HCT116 (cell line): ENCODE measurements around the gene ASIP. TPM values are rescaled to one million over a fixed set of nuclear protein-coding genes. Genes with fewer than 3 reads are reported as not detected.

Experiments used
- ATAC-seq: fragments of 200-7000 bp; cut with Tn5 transposase; 2 replicates; pipeline ENCODE4 v1.9.1; 2020; ENCODE audit warnings: mild to moderate bottlenecking, moderate library complexity
- BruUV-seq: library from RNA; stranded (reverse); fragments of 400-500 nt; replicated peaks from 2 replicates; lab custom pipeline; 2021; lab: Mats Ljungman, UMichigan
- CTCF ChIA-PET: fragments of 300-600 bp; sonication (Branson Sonifier 250); formaldehyde crosslinking; loops from one replicate; lab custom pipeline; 2021; ENCODE audit warnings: antibody characterized with exemption; lab: Charles Lee
- POLR2A ChIA-PET: fragments of 300-600, 350-600 bp; sonication (Branson Sonifier 250); formaldehyde crosslinking; loops from one replicate; lab custom pipeline; 2021; ENCODE audit warnings: antibody characterized with exemption; lab: Charles Lee
- RAD21 ChIA-PET, 2 experiments: fragments of 300-600 bp; sonication (Branson Sonifier 250); formaldehyde crosslinking; loops; one replicate each; lab custom pipeline; 2023; ENCODE audit warnings: low total read pairs in 2 of 2; ENCODE audit not compliant: uncharacterized antibody in 2 of 2, unreplicated experiment in 2 of 2, low non-redundant PET in 1 of 2; lab: Charles Lee
- DNase-seq: peaks from one replicate; pipeline ENCODE4 v3.0.0-alpha.2; 2010; ENCODE audit warnings: low read depth, low spot score
- H2AFZ ChIP-seq: fragments of 200-600 bp; shearing (Covaris generic), sonication (generic); 2 replicates; pipeline ENCODE4 v1.6.1; 2017; ENCODE audit warnings: low read depth, mixed run types, mixed read lengths, antibody characterized with exemption, low read length; ENCODE audit not compliant: poor library complexity, severe bottlenecking
- H3K27ac ChIP-seq: 2 replicates; pipeline ENCODE4 v1.5.1; 2012; ENCODE audit warnings: low read depth, low read length
- H3K27me3 ChIP-seq: fragments of 200-600 bp; sonication (generic); 2 replicates; pipeline ENCODE4 v1.6.1; 2016; ENCODE audit warnings: mixed run types, low read length, mixed read lengths; ENCODE audit not compliant: insufficient read depth
- H3K36me3 ChIP-seq, 2 experiments: fragments of 200-500 bp in 1 of 2; fragments of 200-600 bp in 1 of 2; sonication (Bioruptor generic) in 1 of 2; sonication (generic) in 1 of 2; 2 replicates each; pipeline versions ENCODE4 v1.5.1 to v1.6.1; 2014 to 2016; ENCODE audit warnings: low read length in 2 of 2, inconsistent platforms in 1 of 2, mixed read lengths in 1 of 2, mixed run types in 1 of 2; ENCODE audit not compliant: insufficient read depth in 2 of 2, control insufficient read depth in 1 of 2
- H3K4me1 ChIP-seq, 2 experiments: fragments of 200-600 bp in 1 of 2; sonication (generic) in 1 of 2; 2 replicates each; pipeline versions ENCODE4 v1.5.1 to v1.6.1; 2012 to 2017; ENCODE audit warnings: low read length in 2 of 2, inconsistent platforms in 1 of 2, mild to moderate bottlenecking in 1 of 2, mixed read lengths in 1 of 2, mixed run types in 1 of 2, moderate library complexity in 1 of 2; ENCODE audit not compliant: insufficient read depth in 2 of 2, control insufficient read depth in 1 of 2
- H3K4me2 ChIP-seq: fragments of 200-600 bp; sonication (generic); 2 replicates; pipeline ENCODE4 v1.6.1; 2017; ENCODE audit warnings: mixed run types, low read length, mixed read lengths
- H3K4me3 ChIP-seq, 2 experiments: fragments of 200-600 bp in 1 of 2; sonication (generic) in 1 of 2; replicated peaks in 1 of 2; 2 replicates each; pipeline ENCODE4 v1.5.1; 2011 to 2016; ENCODE audit warnings: low read length in 2 of 2, control low read depth in 1 of 2, low read depth in 1 of 2, mild to moderate bottlenecking in 1 of 2, mixed read lengths in 1 of 2, mixed run types in 1 of 2
- H3K79me2 ChIP-seq: fragments of 200-600 bp; sonication (generic); 2 replicates; pipeline ENCODE4 v1.6.1; 2017; ENCODE audit warnings: mild to moderate bottlenecking, mixed run types, low read length, moderate library complexity, mixed read lengths; ENCODE audit not compliant: insufficient read depth
- H3K9ac ChIP-seq: fragments of 200-600 bp; sonication (generic); 2 replicates; pipeline ENCODE4 v1.6.1; 2016; ENCODE audit warnings: low read length, mixed read lengths
- H3K9me2 ChIP-seq: fragments of 200-600 bp; sonication (generic), shearing (Covaris generic); 2 replicates; pipeline ENCODE4 v1.6.1; 2017; ENCODE audit warnings: mixed run types, mild to moderate bottlenecking, moderate library complexity; ENCODE audit not compliant: insufficient read depth
- H3K9me3 ChIP-seq, 2 experiments: fragments of 200-500 bp in 1 of 2; fragments of 200-600 bp in 1 of 2; sonication (Bioruptor generic) in 1 of 2; sonication (generic) in 1 of 2; 2 replicates each; pipeline ENCODE4 v1.6.1; 2014 to 2017; ENCODE audit warnings: low read length in 2 of 2, mixed read lengths in 2 of 2, inconsistent platforms in 1 of 2, low read depth in 1 of 2, mild to moderate bottlenecking in 1 of 2, mixed run types in 1 of 2, moderate library complexity in 1 of 2; ENCODE audit not compliant: control insufficient read depth in 1 of 2, insufficient read depth in 1 of 2
- H4K20me1 ChIP-seq: fragments of 200-600 bp; sonication (generic), shearing (Covaris generic); 2 replicates; pipeline ENCODE4 v1.6.1; 2017; ENCODE audit warnings: mixed run types, mild to moderate bottlenecking, moderate library complexity; ENCODE audit not compliant: insufficient read depth
- ATF3 ChIP-seq: IDR thresholded peaks from 2 replicates; pipeline ENCODE4 v1.6.1; 2012
- CBX3 ChIP-seq: IDR thresholded peaks from 2 replicates; pipeline ENCODE4 v1.6.1; 2012; ENCODE audit warnings: low read depth
- CEBPB ChIP-seq: IDR thresholded peaks from 2 replicates; pipeline ENCODE4 v1.6.1; 2012; ENCODE audit warnings: low read depth
- ELF1 ChIP-seq: IDR thresholded peaks from 2 replicates; pipeline ENCODE4 v1.6.1; 2012; ENCODE audit warnings: low read depth, borderline replicate concordance
- EZH2 ChIP-seq: fragments of 200-600 bp; sonication (generic); IDR thresholded peaks from 2 replicates; pipeline ENCODE4 v1.6.1; 2017; ENCODE audit warnings: antibody characterized with exemption, mixed run types
- FOSL1 ChIP-seq: IDR thresholded peaks from 2 replicates; pipeline ENCODE4 v1.6.1; 2012; ENCODE audit warnings: low read depth
- JUND ChIP-seq: IDR thresholded peaks from 2 replicates; pipeline ENCODE4 v1.6.1; 2012
- POLR2AphosphoS5 ChIP-seq: IDR thresholded peaks from 2 replicates; pipeline ENCODE4 v1.6.1; 2011; ENCODE audit warnings: mild to moderate bottlenecking, low read depth, low read length, moderate library complexity
- RAD21 ChIP-seq: IDR thresholded peaks from 2 replicates; pipeline ENCODE4 v1.6.1; 2012; ENCODE audit warnings: low read depth, mild to moderate bottlenecking
- SIN3A ChIP-seq: IDR thresholded peaks from 2 replicates; pipeline ENCODE4 v1.6.1; 2012; ENCODE audit warnings: low read depth
- SP1 ChIP-seq: IDR thresholded peaks from 2 replicates; pipeline ENCODE4 v1.6.1; 2012; ENCODE audit warnings: low read depth
- TCF7L2 ChIP-seq: IDR thresholded peaks from 2 replicates; pipeline ENCODE4 v1.7.0; 2011; ENCODE audit warnings: borderline replicate concordance, inconsistent platforms; ENCODE audit not compliant: insufficient read depth, insufficient read length; ENCODE audit errors: extremely low read depth
- YY1 ChIP-seq: IDR thresholded peaks from 2 replicates; pipeline ENCODE4 v1.6.1; 2011; ENCODE audit warnings: low read length, low read depth, moderate library complexity, mild to moderate bottlenecking; ENCODE audit not compliant: insufficient replicate concordance; ENCODE audit errors: extremely low read depth
- ZFX ChIP-seq: fragments of 450-650 bp; IDR thresholded peaks from 2 replicates; pipeline ENCODE4 v1.6.1; 2017
- ZNF274 ChIP-seq: fragments of 200-500 bp; sonication (Bioruptor generic); IDR thresholded peaks from 2 replicates; pipeline ENCODE4 v1.6.1; 2014; ENCODE audit warnings: mild to moderate bottlenecking, low read depth, low read length, inconsistent platforms
- intact Hi-C: fragments of 100-400 bp; cut with micrococcal nuclease; formaldehyde crosslinking; loops from 2 replicates; pipeline ENCODE4 v1.10.0; 2022
- total RNA-seq: library from RNA; stranded (reverse); gene quantifications from one replicate; pipeline ENCODE4 v1.2.1, GENCODE V29; 2021; ENCODE audit not compliant: unreplicated experiment
- TF ChIP-seq, protein P1 (sequence below), 3 experiments: fragments of 200-600 bp in 1 of 3; sonication (generic) in 1 of 3; IDR thresholded peaks in 2 of 3; conservative IDR thresholded peaks in 1 of 3; 2 replicates each; pipeline ENCODE4 v1.5.1; 2012 to 2017; ENCODE audit warnings: low read depth in 2 of 3, low read length in 2 of 3, antibody characterized with exemption in 1 of 3, borderline replicate concordance in 1 of 3, control low read depth in 1 of 3, mild to moderate bottlenecking in 1 of 3, mixed read lengths in 1 of 3, mixed run types in 1 of 3, moderate library complexity in 1 of 3; ENCODE audit not compliant: insufficient read depth in 1 of 3
- TF ChIP-seq, protein P2 (sequence below): IDR thresholded peaks from 2 replicates; pipeline ENCODE4 v1.6.1; 2012; ENCODE audit warnings: low read depth

ASIP gene
- total RNA-seq, 1 experiment from 2014 or later, result not detected

DNA sequence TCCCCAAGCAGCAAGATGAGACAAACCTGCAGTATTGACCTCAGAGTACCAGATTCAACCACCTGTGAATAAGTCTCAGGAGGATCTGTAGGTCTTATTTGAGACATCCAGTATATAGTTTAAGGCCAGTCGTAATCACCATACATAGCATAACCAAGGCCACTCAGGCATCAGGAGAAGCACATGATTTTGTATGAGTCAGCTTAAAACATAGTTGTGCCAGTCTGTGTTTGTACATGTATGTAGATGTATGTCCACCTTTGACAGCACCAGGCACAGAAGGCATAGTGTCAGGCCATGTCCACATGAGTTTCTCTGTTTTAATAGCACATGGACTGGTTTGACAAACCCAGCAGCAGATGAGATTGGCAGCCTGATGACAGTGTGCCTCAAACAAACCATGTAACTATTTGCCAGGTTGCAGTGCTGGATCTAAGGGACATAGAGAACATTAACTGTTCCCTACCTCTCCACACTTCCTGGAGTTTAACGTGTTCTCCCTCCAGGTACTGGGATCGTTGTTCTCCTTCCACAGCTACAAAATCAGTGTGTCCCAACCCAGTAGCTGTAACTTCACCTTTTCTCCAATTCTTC is 8.6 kb upstream of the ASIP start (continued):
- TF ChIP-seq, protein P1, sequence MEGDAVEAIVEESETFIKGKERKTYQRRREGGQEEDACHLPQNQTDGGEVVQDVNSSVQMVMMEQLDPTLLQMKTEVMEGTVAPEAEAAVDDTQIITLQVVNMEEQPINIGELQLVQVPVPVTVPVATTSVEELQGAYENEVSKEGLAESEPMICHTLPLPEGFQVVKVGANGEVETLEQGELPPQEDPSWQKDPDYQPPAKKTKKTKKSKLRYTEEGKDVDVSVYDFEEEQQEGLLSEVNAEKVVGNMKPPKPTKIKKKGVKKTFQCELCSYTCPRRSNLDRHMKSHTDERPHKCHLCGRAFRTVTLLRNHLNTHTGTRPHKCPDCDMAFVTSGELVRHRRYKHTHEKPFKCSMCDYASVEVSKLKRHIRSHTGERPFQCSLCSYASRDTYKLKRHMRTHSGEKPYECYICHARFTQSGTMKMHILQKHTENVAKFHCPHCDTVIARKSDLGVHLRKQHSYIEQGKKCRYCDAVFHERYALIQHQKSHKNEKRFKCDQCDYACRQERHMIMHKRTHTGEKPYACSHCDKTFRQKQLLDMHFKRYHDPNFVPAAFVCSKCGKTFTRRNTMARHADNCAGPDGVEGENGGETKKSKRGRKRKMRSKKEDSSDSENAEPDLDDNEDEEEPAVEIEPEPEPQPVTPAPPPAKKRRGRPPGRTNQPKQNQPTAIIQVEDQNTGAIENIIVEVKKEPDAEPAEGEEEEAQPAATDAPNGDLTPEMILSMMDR (IDR thresholded peaks at IDR 0.05 in 2 of 3, conservative IDR thresholded peaks at IDR 0.05 in 1 of 3; ENCODE audit: borderline replicate concordance in 1 of 3, insufficient read depth in 1 of 3, low read depth in 2 of 3, low read length in 2 of 3), result no peak
- TF ChIP-seq RAD21 (no peak), ELF1 (no peak), JUND (no peak), ATF3 (no peak), EZH2 (no peak)

DNA sequence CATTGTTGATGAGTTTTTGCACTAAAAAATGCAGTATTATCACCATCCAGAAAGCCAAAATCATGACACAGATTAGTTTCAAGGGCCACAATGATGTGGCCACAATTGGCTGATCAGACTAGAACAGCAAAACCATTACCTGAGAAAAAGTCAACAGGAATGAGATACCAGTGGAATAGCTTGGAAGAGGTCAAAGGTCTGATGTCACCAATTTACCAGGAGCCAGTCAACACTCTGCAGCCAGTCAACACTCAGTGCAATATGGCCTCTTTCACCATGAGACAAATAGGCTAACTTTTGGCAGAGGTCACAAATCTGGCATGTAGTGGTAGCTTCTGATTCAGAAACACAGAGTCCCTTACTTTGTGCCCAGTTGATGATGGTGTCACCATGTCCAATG is 7.5 kb upstream of the ASIP start:
- no peak overlapping the region for H3K9ac ChIP-seq
- H3K36me3 ChIP-seq, result no peaks in the 10 kb centered on the region
- TF ChIP-seq ZNF274 (no peak), FOSL1 (no peak), YY1 (no peak), ZFX (no peak), CEBPB (no peak), CBX3 (no peak), POLR2AphosphoS5 (no peak), SIN3A (no peak), ATF3 (no peak), SP1 (no peak), JUND (no peak), TCF7L2 (no peak), RAD21 (no peak)
- TF ChIP-seq, protein P2, sequence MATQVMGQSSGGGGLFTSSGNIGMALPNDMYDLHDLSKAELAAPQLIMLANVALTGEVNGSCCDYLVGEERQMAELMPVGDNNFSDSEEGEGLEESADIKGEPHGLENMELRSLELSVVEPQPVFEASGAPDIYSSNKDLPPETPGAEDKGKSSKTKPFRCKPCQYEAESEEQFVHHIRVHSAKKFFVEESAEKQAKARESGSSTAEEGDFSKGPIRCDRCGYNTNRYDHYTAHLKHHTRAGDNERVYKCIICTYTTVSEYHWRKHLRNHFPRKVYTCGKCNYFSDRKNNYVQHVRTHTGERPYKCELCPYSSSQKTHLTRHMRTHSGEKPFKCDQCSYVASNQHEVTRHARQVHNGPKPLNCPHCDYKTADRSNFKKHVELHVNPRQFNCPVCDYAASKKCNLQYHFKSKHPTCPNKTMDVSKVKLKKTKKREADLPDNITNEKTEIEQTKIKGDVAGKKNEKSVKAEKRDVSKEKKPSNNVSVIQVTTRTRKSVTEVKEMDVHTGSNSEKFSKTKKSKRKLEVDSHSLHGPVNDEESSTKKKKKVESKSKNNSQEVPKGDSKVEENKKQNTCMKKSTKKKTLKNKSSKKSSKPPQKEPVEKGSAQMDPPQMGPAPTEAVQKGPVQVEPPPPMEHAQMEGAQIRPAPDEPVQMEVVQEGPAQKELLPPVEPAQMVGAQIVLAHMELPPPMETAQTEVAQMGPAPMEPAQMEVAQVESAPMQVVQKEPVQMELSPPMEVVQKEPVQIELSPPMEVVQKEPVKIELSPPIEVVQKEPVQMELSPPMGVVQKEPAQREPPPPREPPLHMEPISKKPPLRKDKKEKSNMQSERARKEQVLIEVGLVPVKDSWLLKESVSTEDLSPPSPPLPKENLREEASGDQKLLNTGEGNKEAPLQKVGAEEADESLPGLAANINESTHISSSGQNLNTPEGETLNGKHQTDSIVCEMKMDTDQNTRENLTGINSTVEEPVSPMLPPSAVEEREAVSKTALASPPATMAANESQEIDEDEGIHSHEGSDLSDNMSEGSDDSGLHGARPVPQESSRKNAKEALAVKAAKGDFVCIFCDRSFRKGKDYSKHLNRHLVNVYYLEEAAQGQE, result no peak
- H3K9me3 ChIP-seq, result 0 out of 4 replicates have a peak, but pooled peaks cover 0 to 3% of the 10 kb centered on the region in 2 experiments
- DNase-seq (no peak), ATAC-seq (no peak)
- no peak overlapping the region for H3K27ac ChIP-seq
- no peak overlapping the region for H3K4me3 ChIP-seq
- BruUV-seq, result no TSS peak
- POLR2A ChIA-PET, result no interaction called here
- H3K4me2 ChIP-seq, result no peak overlapping the region
- H2AFZ ChIP-seq, result no peak overlapping the region
- H3K27me3 ChIP-seq, result no peaks in the 10 kb centered on the region
- no peaks in the 10 kb centered on the region for H3K9me2 ChIP-seq
- CTCF ChIA-PET, result no interaction called here
- RAD21 ChIA-PET, result no interaction called here
- no peaks in the 10 kb centered on the region for H3K79me2 ChIP-seq
- H4K20me1 ChIP-seq, result no peaks in the 10 kb centered on the region
- H3K4me1 ChIP-seq, result no peaks in the 10 kb centered on the region
- intact Hi-C loops, result no loop called here
